PC-3 (cell line): Measurements from ENCODE around the gene PABPN1L.

ENCODE experiments used
- CTCF ChIP-seq: fragments of 300-600 bp; sonication (generic); conservative IDR thresholded peaks from 2 replicates; pipeline ENCODE4 v1.5.1; 2017; ENCODE audit warnings: antibody characterized with exemption, low read depth, mild to moderate bottlenecking, low read length
- EZH2phosphoT487 ChIP-seq: fragments of 300-600 bp; sonication (generic); IDR thresholded peaks from 2 replicates; pipeline ENCODE4 v1.6.1; 2018; ENCODE audit warnings: mild to moderate bottlenecking, antibody characterized with exemption, low read length, borderline replicate concordance

GRCh38 chr16:88854306-88855111 is 12.0 kb downstream of the PABPN1L start:
- TF ChIP-seq CTCF (no peak), EZH2phosphoT487 (no peak)
